Osteocyte (in vitro differentiated cells): ENCODE measurements around the gene GPX3. TPM values are rescaled to one million over a fixed set of nuclear protein-coding genes. Genes with fewer than 3 reads are reported as not detected.

Experiments
- DNase-seq: peaks from one replicate; pipeline ENCODE4 v3.0.0; 2021; ENCODE audit warnings: mixed read lengths; ENCODE audit not compliant: unreplicated experiment; ENCODE audit errors: extremely low spot score
- H3K27ac Mint-ChIP-seq: one replicate; pipeline ENCODE4 v1.8.0; 2021; ENCODE audit warnings: mild to moderate bottlenecking, mixed read lengths; ENCODE audit not compliant: unreplicated experiment
- H3K27me3 Mint-ChIP-seq: one replicate; pipeline ENCODE4 v1.8.0; 2021; ENCODE audit warnings: mixed read lengths; ENCODE audit not compliant: unreplicated experiment
- H3K36me3 Mint-ChIP-seq: one replicate; pipeline ENCODE4 v1.8.0; 2021; ENCODE audit warnings: mixed read lengths; ENCODE audit not compliant: unreplicated experiment
- H3K4me1 Mint-ChIP-seq: one replicate; pipeline ENCODE4 v1.8.0; 2021; ENCODE audit warnings: mixed read lengths; ENCODE audit not compliant: unreplicated experiment
- H3K4me3 Mint-ChIP-seq: one replicate; pipeline ENCODE4 v1.8.0; 2021; ENCODE audit warnings: mild to moderate bottlenecking, moderate library complexity, mixed read lengths; ENCODE audit not compliant: unreplicated experiment
- H3K9me3 Mint-ChIP-seq: one replicate; pipeline ENCODE4 v1.8.0; 2021; ENCODE audit warnings: mixed read lengths; ENCODE audit not compliant: unreplicated experiment
- CTCF ChIP-seq: fragments of 200-600 bp; sonication (generic); IDR thresholded peaks from 2 replicates; pipeline ENCODE4 v1.5.0; 2021; ENCODE audit warnings: antibody characterized with exemption, mild to moderate bottlenecking, moderate library complexity
- total RNA-seq: library from RNA; stranded (reverse); gene quantifications from 2 replicates; pipeline ENCODE4 v1.2.1, GENCODE V29; 2021

The GPX3 gene
- total RNA-seq, 1 donor from 2014 or later = 1.1 TPM

GRCh38 chr5:151019331-151019730, 1.1 kb upstream of the GPX3 start:
- no peak overlapping the region for H3K27ac Mint-ChIP-seq
- no peak for DNase-seq
- no peaks in the 10 kb centered on the region for H3K36me3 Mint-ChIP-seq
- H3K4me1 Mint-ChIP-seq = peaks cover 9% of the 10 kb centered on the region
- peaks cover 6% of the 10 kb centered on the region for H3K27me3 Mint-ChIP-seq
- TF ChIP-seq CTCF = no peak
- no peaks in the 10 kb centered on the region for H3K9me3 Mint-ChIP-seq
- H3K4me3 Mint-ChIP-seq = no peak overlapping the region

GRCh38 chr5:151021746-151022145, 1.4 kb downstream of the GPX3 start:
- H3K4me1 Mint-ChIP-seq = peaks cover 9% of the 10 kb centered on the region
- no peak for DNase-seq
- no peak for TF ChIP-seq CTCF
- no peak overlapping the region for H3K27ac Mint-ChIP-seq
- H3K27me3 Mint-ChIP-seq = peaks cover 6% of the 10 kb centered on the region
- H3K36me3 Mint-ChIP-seq = peaks cover 6% of the 10 kb centered on the region
- no peak overlapping the region for H3K4me3 Mint-ChIP-seq
- H3K9me3 Mint-ChIP-seq = no peaks in the 10 kb centered on the region

GRCh38 chr5:151022511-151023018, 2.2 kb downstream of the GPX3 start:
- Mint-ChIP-seq H3K9me3 (no peaks in the 10 kb centered on the region), H3K27me3 (peaks cover 2% of the 10 kb centered on the region), H3K27ac (no peak overlapping the region), H3K4me3 (no peak overlapping the region), H3K36me3 (peaks cover 6% of the 10 kb centered on the region), H3K4me1 (peaks cover 9% of the 10 kb centered on the region)
- DNase-seq = no peak
- no peak for TF ChIP-seq CTCF

GRCh38 chr5:151023047-151023615, 2.7 kb downstream of the GPX3 start:
- Mint-ChIP-seq H3K4me1 (peaks cover 9% of the 10 kb centered on the region), H3K4me3 (no peak overlapping the region), H3K27me3 (no peaks in the 10 kb centered on the region), H3K9me3 (no peaks in the 10 kb centered on the region), H3K27ac (no peak overlapping the region), H3K36me3 (peaks cover 6% of the 10 kb centered on the region)
- no peak for TF ChIP-seq CTCF
- DNase-seq = no peak

- no peak for DNase-seq
- H3K27ac Mint-ChIP-seq = no peak overlapping the region
- H3K36me3 Mint-ChIP-seq = peaks cover 9% of the 10 kb centered on the region
- no peaks in the 10 kb centered on the region for H3K27me3 Mint-ChIP-seq
- TF ChIP-seq CTCF = no peak
- peaks cover 9% of the 10 kb centered on the region for H3K4me1 Mint-ChIP-seq
- no peak overlapping the region for H3K4me3 Mint-ChIP-seq
- no peaks in the 10 kb centered on the region for H3K9me3 Mint-ChIP-seq
Observed at GRCh38 chr5:151023651-151024050, 3.3 kb downstream of the GPX3 start.
